Neuronal stem cell (in vitro differentiated cells): ENCODE results near the gene CAMTA1.

Experiments used
- DNase-seq: peaks from one replicate; pipeline ENCODE4 v3.0.0-alpha.2; 2013; ENCODE audit warnings: low spot score
- H2AFZ ChIP-seq: one replicate; pipeline ENCODE4 v1.6.1; 2013; ENCODE audit warnings: mild to moderate bottlenecking, low read length, inconsistent platforms
- H2AK5ac ChIP-seq: 2 replicates; pipeline ENCODE4 v1.6.1; 2013; ENCODE audit warnings: low read depth, mild to moderate bottlenecking, inconsistent platforms, low read length, moderate library complexity, mixed read lengths
- H2BK120ac ChIP-seq: 2 replicates; pipeline ENCODE4 v1.6.1; 2013; ENCODE audit warnings: low read depth, mild to moderate bottlenecking, inconsistent platforms, low read length, moderate library complexity, mixed read lengths
- H2BK12ac ChIP-seq: one replicate; pipeline ENCODE4 v1.6.1; 2013; ENCODE audit warnings: low read length, inconsistent platforms
- H2BK15ac ChIP-seq: 2 replicates; pipeline ENCODE4 v1.6.1; 2013; ENCODE audit warnings: mild to moderate bottlenecking, low read length, inconsistent platforms, mixed read lengths
- H2BK5ac ChIP-seq: one replicate; pipeline ENCODE4 v1.6.1; 2013; ENCODE audit warnings: inconsistent platforms, mild to moderate bottlenecking, low read length, moderate library complexity
- H3K14ac ChIP-seq: one replicate; pipeline ENCODE4 v1.6.1; 2013; ENCODE audit warnings: low read length, inconsistent platforms
- H3K18ac ChIP-seq: 2 replicates; pipeline ENCODE4 v1.6.1; 2013; ENCODE audit warnings: low read length, inconsistent platforms
- H3K23ac ChIP-seq: 2 replicates; pipeline ENCODE4 v1.6.1; 2013; ENCODE audit warnings: low read depth, mild to moderate bottlenecking, mixed read lengths, low read length, inconsistent platforms; ENCODE audit not compliant: poor library complexity
- H3K27ac ChIP-seq: replicated peaks from 3 replicates; pipeline ENCODE4 v1.5.1; 2013; ENCODE audit warnings: low read length, inconsistent platforms
- H3K27me3 ChIP-seq, 3 experiments: 2 replicates each; pipeline ENCODE4 v1.6.1; 2013; ENCODE audit warnings: low read length in 3 of 3, mild to moderate bottlenecking in 2 of 3, inconsistent platforms in 1 of 3, low read depth in 1 of 3, mixed read lengths in 1 of 3, moderate library complexity in 1 of 3; ENCODE audit not compliant: control insufficient read depth in 3 of 3, insufficient read depth in 3 of 3
- H3K36me3 ChIP-seq, 2 donors: replicated peaks in 1 of 2; 2 replicates each; pipeline ENCODE4 v1.6.1; 2013; ENCODE audit warnings: low read length in 2 of 2; ENCODE audit not compliant: control insufficient read depth in 2 of 2, insufficient read depth in 2 of 2
- H3K4ac ChIP-seq: 2 replicates; pipeline ENCODE4 v1.6.1; 2013; ENCODE audit warnings: inconsistent platforms, mild to moderate bottlenecking, low read length, moderate library complexity
- H3K4me1 ChIP-seq, 2 donors: 1 replicate in 1 of 2; 2 replicates in 1 of 2; pipeline ENCODE4 v1.6.1; 2013; ENCODE audit warnings: low read length in 2 of 2, low read depth in 1 of 2; ENCODE audit not compliant: control insufficient read depth in 2 of 2, insufficient read depth in 1 of 2
- H3K4me2 ChIP-seq: one replicate; pipeline ENCODE4 v1.6.1; 2013; ENCODE audit warnings: mild to moderate bottlenecking, low read length, inconsistent platforms; ENCODE audit not compliant: insufficient read depth, poor library complexity, severe bottlenecking
- H3K4me3 ChIP-seq, 2 donors: 2 replicates each; pipeline ENCODE4 v1.5.1; 2013; ENCODE audit warnings: low read length in 2 of 2, mild to moderate bottlenecking in 2 of 2, inconsistent platforms in 1 of 2, moderate library complexity in 1 of 2
- H3K79me1 ChIP-seq: one replicate; pipeline ENCODE4 v1.6.1; 2013; ENCODE audit warnings: low read depth, mild to moderate bottlenecking, inconsistent platforms, low read length, moderate library complexity
- H3K9ac ChIP-seq: one replicate; pipeline ENCODE4 v1.6.1; 2013; ENCODE audit warnings: mild to moderate bottlenecking, low read depth, low read length, inconsistent platforms; ENCODE audit not compliant: poor library complexity
- H3K9me3 ChIP-seq, 2 donors: replicated peaks in 1 of 2; 2 replicates each; pipeline versions ENCODE3 to v1.6.1; 2013; ENCODE audit warnings: low read length in 2 of 2, mild to moderate bottlenecking in 2 of 2, inconsistent platforms in 1 of 2, low read depth in 1 of 2, mixed read lengths in 1 of 2, moderate library complexity in 1 of 2; ENCODE audit not compliant: control insufficient read depth in 2 of 2, insufficient read depth in 1 of 2
- H4K8ac ChIP-seq: one replicate; pipeline ENCODE4 v1.6.1; 2013; ENCODE audit warnings: low read depth, mild to moderate bottlenecking, inconsistent platforms, low read length, moderate library complexity
- H4K91ac ChIP-seq: one replicate; pipeline ENCODE4 v1.6.1; 2013; ENCODE audit warnings: low read length, low read depth, mild to moderate bottlenecking, inconsistent platforms; ENCODE audit not compliant: poor library complexity
- WGBS, 2 donors: extraction: QIAGEN DNeasy Blood & Tissue Kit; methylation state at CpG; one replicate each; pipeline ENCODE4 v1.1.7; 2013; ENCODE audit warnings: missing lambda C conversion rate in 2 of 2, mixed read lengths in 1 of 2; ENCODE audit not compliant: insufficient read length in 2 of 2, insufficient replicate concordance in 1 of 2; ENCODE audit errors: extremely low coverage in 2 of 2; 5-methylcytosine and 5-hydroxymethylcytosine counted together

The CAMTA1 gene

GRCh38 chr1:7250176-7250575 lies 464.9 kb downstream of the CAMTA1 start:
- Histone ChIP-seq H2BK12ac (no peak overlapping the region), H2BK5ac (no peak overlapping the region), H2BK15ac (no peak overlapping the region), H2AFZ (no peak overlapping the region), H3K14ac (no peak overlapping the region), H3K9me3 (no peaks in the 10 kb centered on the region), H3K27me3 (peaks cover 0 to 67% (median 0%) of the 10 kb centered on the region in 3 experiments), H3K9ac (no peak overlapping the region), H3K4ac (no peak overlapping the region), H3K36me3 (no peaks in the 10 kb centered on the region), H3K4me3 (no peak overlapping the region), H3K79me1 (peaks cover 2% of the 10 kb centered on the region), H3K4me1 (peaks cover 7 to 18% of the 10 kb centered on the region in 2 donors), H3K27ac (no peak overlapping the region), H2AK5ac (no peak overlapping the region), H2BK120ac (no peak overlapping the region), H3K18ac (no peak overlapping the region), H4K8ac (no peak overlapping the region), H3K23ac (peak overlapping the region; percentile 12), H3K4me2 (no peak overlapping the region), H4K91ac (no peak overlapping the region)
- DNase-seq = no peak
- no CpG with 5 or more reads among the region's 10 CpGs for WGBS, 2 donors

DNA sequence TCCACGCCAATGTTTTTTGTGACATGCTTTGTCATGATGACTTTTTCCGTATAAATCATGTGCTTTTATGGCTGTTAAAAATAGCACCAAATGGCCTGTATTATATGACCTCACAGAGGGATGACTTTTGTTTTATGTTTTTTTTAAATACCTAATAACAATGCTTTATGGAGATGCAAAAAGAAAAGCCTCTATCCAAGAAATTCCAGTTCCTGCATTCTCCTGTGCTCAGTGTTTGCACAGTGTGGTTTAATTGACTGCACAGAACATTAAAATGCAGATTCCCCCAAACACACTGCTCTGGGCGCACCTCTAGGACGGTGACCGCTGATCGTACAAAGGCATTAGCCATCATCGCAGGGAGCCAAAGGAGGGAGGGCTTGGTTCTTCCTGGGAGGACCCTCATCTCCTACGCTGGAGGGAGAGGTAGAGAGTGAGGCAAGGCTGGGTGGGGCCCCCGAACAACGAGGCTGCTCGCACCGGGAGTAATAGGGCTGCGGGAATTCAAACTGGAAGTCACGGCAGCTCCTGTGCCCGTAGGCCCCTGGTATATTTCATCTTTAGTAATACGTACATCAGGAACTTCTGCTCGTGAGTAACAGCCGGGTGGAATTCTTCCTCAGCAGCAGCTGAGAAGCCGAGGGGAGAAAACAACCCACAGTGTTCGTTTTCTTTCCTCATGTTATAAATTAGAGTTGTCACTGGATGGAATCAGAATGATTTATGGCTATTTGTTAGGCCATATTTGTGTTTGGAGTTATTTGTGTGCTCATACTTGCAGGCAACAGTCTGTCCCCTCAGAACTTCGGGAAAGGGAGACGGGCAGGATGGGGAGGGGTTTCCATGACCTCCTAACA lies 465.6 kb downstream of the CAMTA1 start:
- no peak for DNase-seq
- H3K27ac ChIP-seq = no peak overlapping the region
- H2BK120ac ChIP-seq = no peak overlapping the region
- H3K14ac ChIP-seq = no peak overlapping the region
- H3K27me3 ChIP-seq = peaks cover 0 to 66% (median 2%) of the 10 kb centered on the region in 3 experiments
- no CpG with 5 or more reads among the region's 22 CpGs for WGBS, 2 donors
- H3K9me3 ChIP-seq = no peaks in the 10 kb centered on the region
- H2BK5ac ChIP-seq = no peak overlapping the region
- H3K4me3 ChIP-seq = no peak overlapping the region
- H3K79me1 ChIP-seq = peaks cover 2% of the 10 kb centered on the region
- no peak overlapping the region for H2AFZ ChIP-seq
- peak overlapping the region; percentile 50 for H3K9ac ChIP-seq
- H2AK5ac ChIP-seq = peak overlapping the region; percentile 13
- H4K8ac ChIP-seq = peak overlapping the region; percentile 44
- no peak overlapping the region for H3K18ac ChIP-seq
- no peak overlapping the region for H2BK15ac ChIP-seq
- peak overlapping the region; percentile 48 for H3K23ac ChIP-seq
- no peak overlapping the region for H3K4ac ChIP-seq
- H4K91ac ChIP-seq = no peak overlapping the region
- peaks cover 7 to 16% of the 10 kb centered on the region in 2 donors for H3K4me1 ChIP-seq
- no peak overlapping the region for H2BK12ac ChIP-seq
- no peaks in the 10 kb centered on the region for H3K36me3 ChIP-seq
- H3K4me2 ChIP-seq = no peak overlapping the region

- Histone ChIP-seq H4K91ac (no peak overlapping the region), H3K14ac (no peak overlapping the region), H2BK15ac (no peak overlapping the region), H3K27ac (no peak overlapping the region), H2BK12ac (no peak overlapping the region), H2AK5ac (peak overlapping the region; percentile 13), H2BK120ac (no peak overlapping the region), H3K4me2 (no peak overlapping the region), H3K18ac (no peak overlapping the region), H3K4ac (no peak overlapping the region), H3K23ac (peak overlapping the region; percentile 48), H3K4me3 (no peak overlapping the region), H2BK5ac (no peak overlapping the region), H3K4me1 (peaks cover 7 to 15% of the 10 kb centered on the region in 2 donors), H3K36me3 (no peaks in the 10 kb centered on the region), H3K9me3 (no peaks in the 10 kb centered on the region), H3K27me3 (peaks cover 0 to 60% (median 2%) of the 10 kb centered on the region in 3 experiments), H3K79me1 (peaks cover 2% of the 10 kb centered on the region), H2AFZ (no peak overlapping the region), H3K9ac (peak overlapping the region; percentile 50), H4K8ac (peak overlapping the region; percentile 44)
- WGBS, 2 donors = no CpG with 5 or more reads among the region's 10 CpGs
- no peak for DNase-seq
These were observed 466.2 kb downstream of the CAMTA1 start for GRCh38 chr1:7251454-7251800.

DNA sequence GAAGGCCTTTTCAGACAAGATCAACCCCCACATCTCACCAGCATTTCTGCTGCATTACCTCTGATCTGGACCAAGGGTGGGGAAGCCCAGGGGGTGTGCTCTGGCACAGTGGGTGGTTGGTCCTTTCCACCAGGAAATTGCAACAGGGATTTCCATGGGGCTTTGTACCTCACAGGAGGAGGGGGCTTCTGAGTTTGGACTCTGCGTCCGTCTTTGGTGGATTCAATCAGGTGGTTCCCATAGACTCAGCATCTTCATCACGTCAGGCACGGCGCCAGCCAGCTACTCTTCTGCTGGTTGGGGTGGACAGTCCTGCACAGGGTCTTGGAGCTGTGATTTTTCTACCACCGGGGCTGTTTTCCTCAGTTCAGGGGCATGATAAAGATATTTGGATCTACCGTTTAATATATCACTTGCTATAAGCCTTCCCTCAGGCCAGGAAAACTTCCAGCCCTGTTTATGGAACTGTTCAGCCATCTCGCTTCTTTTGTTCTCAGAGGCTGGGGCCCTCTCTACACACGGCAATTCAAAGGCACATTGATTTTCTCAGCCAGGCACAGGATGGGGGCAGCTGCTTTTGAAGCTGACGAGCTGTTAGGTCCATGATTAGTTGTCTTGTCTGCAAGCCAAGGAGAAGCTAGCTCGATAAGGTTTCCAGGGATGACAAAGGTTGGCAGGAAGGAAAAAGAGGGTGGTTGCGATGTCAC lies 467.3 kb downstream of the CAMTA1 start:
- no CpG with 5 or more reads among the region's 12 CpGs for WGBS, 2 donors

More for the DNA sequence above, 467.3 kb downstream of the CAMTA1 start:
- peak overlapping the region; percentile 37 for H2BK15ac ChIP-seq
- peak overlapping the region; percentile 71 for H2AK5ac ChIP-seq
- no peak overlapping the region for H4K91ac ChIP-seq
- H2BK12ac ChIP-seq = no peak overlapping the region
- H3K27ac ChIP-seq = no peak overlapping the region
- H3K36me3 ChIP-seq = no peaks in the 10 kb centered on the region
- peaks cover 0 to 57% (median 2%) of the 10 kb centered on the region in 3 experiments for H3K27me3 ChIP-seq
- no peak overlapping the region for H3K4ac ChIP-seq
- no peak overlapping the region for H2BK120ac ChIP-seq
- H3K79me1 ChIP-seq = peaks cover 2% of the 10 kb centered on the region
- peaks cover 6 to 24% of the 10 kb centered on the region in 2 donors for H3K4me1 ChIP-seq
- peak overlapping the region; percentile 33 for H3K18ac ChIP-seq
- no peak for DNase-seq
- H3K9me3 ChIP-seq = no peaks in the 10 kb centered on the region
- H4K8ac ChIP-seq = no peak overlapping the region
- no peak overlapping the region for H3K23ac ChIP-seq
- H3K9ac ChIP-seq = no peak overlapping the region
- no peak overlapping the region for H2BK5ac ChIP-seq
- H2AFZ ChIP-seq = no peak overlapping the region
- H3K4me2 ChIP-seq = no peak overlapping the region
- no peak overlapping the region for H3K4me3 ChIP-seq
- H3K14ac ChIP-seq = no peak overlapping the region
